ENCODE results near the gene PLK2. TPM values are rescaled to one million over a fixed set of nuclear protein-coding genes. Genes with fewer than 3 reads are reported as not detected.

The PLK2 gene
- total and polyA plus RNA-seq, 2 of the 8 experiments (the other 6 are each of a cell fraction or from before 2014, with no cell fraction given) = 5.8 to 20.6 TPM

DNA sequence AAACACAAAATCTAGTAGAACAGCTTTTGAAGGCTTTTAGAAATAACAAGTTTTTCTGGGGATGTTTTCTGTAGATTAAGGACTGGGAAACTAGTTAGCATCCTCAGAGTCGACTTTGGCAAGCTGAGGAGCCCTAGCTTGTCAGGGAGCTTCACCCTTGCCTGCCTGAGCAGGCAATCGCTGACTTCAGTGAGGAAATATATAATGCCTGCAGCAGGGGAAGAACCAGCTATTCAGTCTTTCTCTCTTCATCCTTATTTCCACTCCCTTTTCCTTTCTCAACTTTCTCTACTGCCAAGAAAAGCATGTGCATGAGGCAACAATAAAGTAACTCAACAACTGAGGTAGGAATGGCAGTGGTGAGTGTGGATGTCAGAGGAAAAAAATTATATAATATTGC lies 54.7 kb downstream of the PLK2 start (continued):
- TF ChIP-seq HDAC2 (IDR thresholded peaks at IDR 0.05; ENCODE audit: borderline replicate concordance in 1 of 2, low read depth in 2 of 2, low read length in 2 of 2) (no peak), SP1 (IDR thresholded peaks at IDR 0.05; ENCODE audit: low read depth, low read length) (no peak), KDM1A (IDR thresholded peaks at IDR 0.05; ENCODE audit: borderline replicate concordance, low read length) (no peak), RBBP5 (IDR thresholded peaks at IDR 0.05; ENCODE audit: borderline replicate concordance, low read depth, low read length) (no peak), RNF2 (IDR thresholded peaks at IDR 0.05; ENCODE audit: borderline replicate concordance, low read depth, low read length, missing control alignments, poor library complexity, severe bottlenecking) (no peak)
- TF ChIP-seq, protein P1, sequence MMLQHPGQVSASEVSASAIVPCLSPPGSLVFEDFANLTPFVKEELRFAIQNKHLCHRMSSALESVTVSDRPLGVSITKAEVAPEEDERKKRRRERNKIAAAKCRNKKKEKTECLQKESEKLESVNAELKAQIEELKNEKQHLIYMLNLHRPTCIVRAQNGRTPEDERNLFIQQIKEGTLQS (IDR thresholded peaks at IDR 0.05; ENCODE audit: insufficient read depth, low read depth, low read length) = no peak
